ENCODE results near the gene USP53. TPM values are rescaled to one million over a fixed set of nuclear protein-coding genes. Genes with fewer than 3 reads are reported as not detected.
"Not testable (repeated sequence)": the region's sequence is repeated elsewhere in the genome, so short reads cannot be mapped to it uniquely, and the experiment has no call there.

USP53 gene
- total RNA-seq, 1 donor from 2014 or later: 75.4 TPM

- no peak overlapping the region for H3K4me3 ChIP-seq
- DNase-seq (ENCODE audit: low spot score in 2 of 2): no peak
- H3K27ac ChIP-seq: no peak overlapping the region
- intact Hi-C loops (cut with DNase I): no loop called here
- no peaks in the 10 kb centered on the region for H3K27me3 ChIP-seq
- no peak for TF ChIP-seq CTCF (IDR thresholded peaks at IDR 0.05)
- no peaks in the 10 kb centered on the region for H3K9me3 ChIP-seq
- no peaks in the 10 kb centered on the region for H3K4me1 ChIP-seq
- H3K36me3 ChIP-seq: no peaks in the 10 kb centered on the region
These were observed 117.5 kb downstream of the USP53 start for GRCh38 chr4:119329835-119330620.

- H3K27ac ChIP-seq; intact Hi-C loops (cut with DNase I): not testable (repeated sequence)
These were observed 123.9 kb downstream of the USP53 start for GRCh38 chr4:119336332-119336979.

GRCh38 chr4:119337010-119337409, 124.5 kb downstream of the USP53 start:
- intact Hi-C loops (cut with DNase I): no loop called here
- Histone ChIP-seq H3K4me1 (no peaks in the 10 kb centered on the region), H3K9me3 (no peaks in the 10 kb centered on the region), H3K4me3 (no peak overlapping the region), H3K27me3 (no peaks in the 10 kb centered on the region), H3K36me3 (no peaks in the 10 kb centered on the region), H3K27ac (no peak overlapping the region)
- TF ChIP-seq CTCF (IDR thresholded peaks at IDR 0.05): no peak
- DNase-seq (ENCODE audit: low spot score in 2 of 2): no peak

More at GRCh38 chr4:119336332-119336979, 123.9 kb downstream of the USP53 start:
- not testable (repeated sequence) for H3K36me3 ChIP-seq; H3K4me3 ChIP-seq; DNase-seq (ENCODE audit: low spot score in 2 of 2); H3K27me3 ChIP-seq; H3K4me1 ChIP-seq; H3K9me3 ChIP-seq

- H3K27me3 ChIP-seq; DNase-seq (ENCODE audit: low spot score in 2 of 2); H3K4me1 ChIP-seq; H3K27ac ChIP-seq; H3K4me3 ChIP-seq; intact Hi-C loops (cut with DNase I); H3K9me3 ChIP-seq; H3K36me3 ChIP-seq: not testable (repeated sequence)
These were observed 127.4 kb downstream of the USP53 start for GRCh38 chr4:119339895-119340294.

GRCh38 chr4:119343293-119343692, 130.8 kb downstream of the USP53 start:
- H3K4me1 ChIP-seq; H3K36me3 ChIP-seq; DNase-seq (ENCODE audit: low spot score in 2 of 2); H3K27me3 ChIP-seq; H3K9me3 ChIP-seq; intact Hi-C loops (cut with DNase I); H3K27ac ChIP-seq; H3K4me3 ChIP-seq: not testable (repeated sequence)

Other genes with a start within 250 kb of the USP53 start
- gene MYOZ2, start 76.9 kb upstream of the USP53 start, total RNA-seq: 3.5 TPM
- gene FABP2, start 109.4 kb downstream of the USP53 start, total RNA-seq: not detected